GM20431 (cell line): ENCODE results near the gene ZMYND8.

Experiments used
- in situ Hi-C: fragments of 300-500 bp; cut with MseI, MboI; formaldehyde crosslinking; loops from one replicate; pipeline ENCODE4 v1.15.0; 2020; ENCODE audit warnings: low sequenced_read_pairs; ENCODE audit not compliant: unreplicated experiment

ZMYND8 gene

GRCh38 chr20:47174456-47175243 lies 181.8 kb downstream of the ZMYND8 start:
- in situ Hi-C loops: loop anchor here (25.0 kb wide), 1 partner anchor 463 kb away; no protein-coding TSS in a partner anchor

GRCh38 chr20:47173596-47174216 lies 182.8 kb downstream of the ZMYND8 start:
- in situ Hi-C loops: no loop called here

GRCh38 chr20:47172579-47172978 lies 183.9 kb downstream of the ZMYND8 start:
- in situ Hi-C loops: no loop called here

GRCh38 chr20:47167846-47168245 lies 188.7 kb downstream of the ZMYND8 start:
- in situ Hi-C loops: no loop called here

- in situ Hi-C loops: no loop called here
Measured at GRCh38 chr20:47165376-47165865, 191.1 kb downstream of the ZMYND8 start.

GRCh38 chr20:47164140-47164539 lies 192.4 kb downstream of the ZMYND8 start:
- in situ Hi-C loops: no loop called here

- in situ Hi-C loops: no loop called here
Measured at GRCh38 chr20:47161411-47161810, 195.1 kb downstream of the ZMYND8 start.

GRCh38 chr20:47160992-47161391 lies 195.5 kb downstream of the ZMYND8 start:
- in situ Hi-C loops: no loop called here

GRCh38 chr20:47160240-47160639 lies 196.3 kb downstream of the ZMYND8 start:
- in situ Hi-C loops: no loop called here
